GM21526 (cell line): ENCODE data around the gene SUMO2.
A peak's percentile ranks its signal among the peaks of the same experiment; 100 is the strongest.
"Not testable (repeated sequence)": the region's sequence is repeated elsewhere in the genome, so short reads cannot be mapped to it uniquely, and the experiment has no call there.

Experiments
- ATAC-seq: cut with Tn5 transposase; IDR thresholded peaks from one replicate; pipeline ENCODE4 v1.9.1; 2021; ENCODE audit warnings: moderate library complexity; ENCODE audit not compliant: unreplicated experiment, low FRiP score

SUMO2 gene

GRCh38 chr17:75183999-75184884 lies 1.5 kb upstream of the SUMO2 start:
- no peak for ATAC-seq

GRCh38 chr17:75182319-75182568 lies 515 bp downstream of the SUMO2 start:
- peak; percentile 21 for ATAC-seq

GRCh38 chr17:75181608-75182318 lies 996 bp downstream of the SUMO2 start:
- ATAC-seq: no peak

- ATAC-seq: no peak
These were observed 1.6 kb downstream of the SUMO2 start for GRCh38 chr17:75181110-75181509.

DNA sequence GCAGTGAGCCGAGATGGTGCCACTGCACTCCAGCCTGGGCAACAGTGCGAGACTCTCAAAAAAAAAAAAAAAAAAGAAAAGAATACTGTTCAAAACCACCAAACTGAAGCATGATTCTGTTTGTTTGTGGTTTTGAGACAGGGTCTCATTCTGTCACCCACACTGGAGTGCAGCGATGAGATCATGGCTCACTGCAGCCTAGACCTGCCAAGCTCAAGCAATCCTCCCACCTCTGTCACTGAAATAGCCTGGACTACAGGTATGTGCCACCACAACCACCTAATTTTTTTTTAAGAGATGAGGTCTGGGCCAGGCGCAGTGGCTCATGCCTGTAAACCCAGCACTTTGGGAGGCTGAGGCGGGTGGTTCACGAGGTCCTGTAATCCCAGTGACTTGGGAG lies 4.3 kb downstream of the SUMO2 start:
- no peak for ATAC-seq

DNA sequence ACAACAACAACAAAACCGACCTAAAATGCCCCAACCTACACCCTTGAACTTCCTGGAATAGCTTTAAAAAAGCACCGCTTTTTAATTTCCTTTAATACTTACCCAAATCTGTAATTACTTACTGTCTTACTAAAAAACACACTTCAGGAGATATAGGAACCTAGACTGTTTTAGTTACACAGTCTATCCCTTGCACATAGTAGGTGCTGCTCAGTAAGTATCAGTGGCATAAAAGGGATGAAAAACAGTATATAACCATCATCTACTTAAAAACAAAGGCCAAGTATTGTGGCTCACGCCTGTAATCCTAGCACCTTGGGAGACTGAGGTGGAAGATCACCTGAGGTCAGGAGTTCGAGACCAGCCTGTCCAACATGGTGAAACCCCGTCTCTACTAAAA lies 6.1 kb downstream of the SUMO2 start:
- ATAC-seq: no peak

DNA sequence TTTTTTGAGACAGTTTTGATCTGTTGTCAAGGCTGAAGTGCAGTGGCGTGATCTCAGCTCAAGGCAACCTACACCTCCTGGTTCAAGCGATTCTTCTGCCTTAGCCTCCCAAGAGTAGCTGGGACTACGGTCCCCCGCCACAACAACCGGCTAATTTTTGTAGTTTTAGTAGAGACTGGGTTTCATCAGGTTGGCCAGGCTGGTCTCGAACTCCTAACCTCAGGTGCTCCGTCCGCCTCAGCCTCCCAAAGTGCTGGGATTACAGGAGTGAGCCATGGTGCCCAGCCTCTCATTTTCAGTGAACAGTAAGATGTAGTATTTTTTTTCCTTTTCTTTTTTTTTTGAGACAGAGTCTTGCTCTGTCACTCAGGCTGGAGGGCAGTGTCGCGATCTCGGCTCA lies 7.8 kb downstream of the SUMO2 start:
- ATAC-seq: no peak

GRCh38 chr17:75173526-75173925 lies 9.2 kb downstream of the SUMO2 start:
- ATAC-seq: no peak

DNA sequence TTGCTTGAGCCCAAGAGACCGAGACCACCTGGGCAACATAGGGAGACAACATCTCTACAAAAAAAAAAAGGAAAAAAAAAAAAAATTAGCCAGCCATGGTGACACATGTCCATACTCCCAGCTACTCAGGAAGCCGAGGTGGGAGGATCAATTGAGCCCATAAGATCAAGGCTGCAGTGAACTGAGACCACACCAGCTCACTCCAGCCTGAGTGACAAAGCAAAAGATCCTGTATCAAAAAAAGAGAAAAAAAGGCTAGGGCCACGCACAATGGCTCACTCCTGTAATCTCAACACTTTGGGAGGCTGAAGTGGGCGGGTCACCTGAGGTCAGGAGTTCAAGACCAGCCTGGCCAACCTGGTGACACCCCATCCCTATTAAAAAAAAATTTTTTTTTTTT lies 13.8 kb downstream of the SUMO2 start:
- no peak for ATAC-seq

GRCh38 chr17:75164606-75165005 lies 18.2 kb downstream of the SUMO2 start:
- not testable (repeated sequence) for ATAC-seq

DNA sequence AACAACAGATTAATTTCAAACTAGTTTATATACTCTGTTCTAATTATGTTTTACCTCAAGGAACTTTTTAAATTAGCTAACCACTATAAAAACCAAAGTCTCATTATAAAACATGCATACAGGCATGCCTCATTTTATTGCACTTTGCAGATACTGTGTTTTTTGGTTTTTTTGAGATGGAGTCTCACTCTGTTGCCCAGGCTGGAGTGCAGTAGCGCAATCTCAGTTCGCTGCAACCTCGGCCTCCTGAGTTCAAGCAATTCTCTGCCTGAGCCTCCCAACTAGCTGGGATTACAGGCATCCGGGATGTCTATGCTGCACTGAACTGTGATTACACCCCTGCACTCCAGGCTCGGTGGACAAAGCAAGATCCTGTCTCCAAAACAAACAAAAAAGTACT lies 19.7 kb downstream of the SUMO2 start:
- ATAC-seq: no peak

GRCh38 chr17:75160211-75160610 lies 22.5 kb downstream of the SUMO2 start:
- no peak for ATAC-seq

- ATAC-seq: no peak
These were observed 23.3 kb downstream of the SUMO2 start for GRCh38 chr17:75159196-75160031.

GRCh38 chr17:75158480-75158879 lies 24.3 kb downstream of the SUMO2 start:
- not testable (repeated sequence) for ATAC-seq

GRCh38 chr17:75155191-75155601 lies 27.6 kb downstream of the SUMO2 start:
- no peak for ATAC-seq

GRCh38 chr17:75154195-75155106 lies 28.3 kb downstream of the SUMO2 start, which contains the start of gene JPT1:
Gene JPT1, minus strand, starts transcription at chr17:75154512. Its CDS starts 115 bp downstream, at chr17:75154397.
- peak; percentile 80 for ATAC-seq

DNA sequence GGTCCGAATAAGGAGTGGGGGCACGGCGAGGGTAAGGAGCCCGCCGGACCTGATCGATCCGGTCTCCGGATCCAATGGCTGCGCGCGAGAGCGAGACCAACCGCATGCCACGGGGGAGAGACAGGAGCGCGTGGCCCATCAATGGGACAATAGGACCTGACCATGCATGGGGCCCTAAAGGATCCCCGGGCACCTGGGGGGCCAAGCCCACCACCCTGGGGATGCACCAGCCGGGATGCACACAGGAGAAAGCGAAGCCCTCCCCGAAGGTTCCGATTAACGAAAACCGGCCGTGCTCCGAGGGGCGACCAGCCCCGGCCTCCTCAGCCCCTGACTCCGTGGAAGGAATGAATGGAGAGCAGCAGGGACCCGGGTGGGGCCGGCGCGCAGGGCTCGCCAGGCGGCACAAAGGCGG lies 29.0 kb downstream of the SUMO2 start:
- peak; percentile 6 for ATAC-seq

GRCh38 chr17:75152922-75153779 lies 29.6 kb downstream of the SUMO2 start:
- no peak for ATAC-seq

DNA sequence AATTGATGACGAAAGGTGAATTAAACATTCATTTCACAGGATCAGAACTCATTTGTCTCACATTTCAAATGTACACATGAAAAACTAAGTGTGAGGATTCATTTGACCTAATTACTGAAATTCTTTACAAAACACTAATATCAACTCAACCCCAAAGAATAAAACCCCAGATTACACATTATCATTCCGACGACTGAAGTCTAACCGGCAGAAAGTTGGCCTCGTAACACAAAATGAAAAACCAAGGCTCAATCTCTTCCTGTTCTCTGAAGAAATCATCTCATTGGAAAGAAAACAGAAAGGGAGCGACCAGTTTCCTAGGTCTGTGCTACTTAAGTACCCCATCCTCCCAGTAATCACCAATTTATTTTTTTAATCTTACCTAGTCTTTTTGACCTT lies 30.2 kb downstream of the SUMO2 start:
- no peak for ATAC-seq
